SH-SY5Y (cell line): ENCODE data around the gene HIVEP3.

Source experiments
- GATA2 ChIP-seq: IDR thresholded peaks from 2 replicates; pipeline ENCODE4 v1.6.1; 2011; ENCODE audit warnings: mild to moderate bottlenecking, low read depth, low read length
- GATA3 ChIP-seq: IDR thresholded peaks from 2 replicates; pipeline ENCODE4 v1.6.1; 2011; ENCODE audit warnings: low read depth, mild to moderate bottlenecking, low read length, moderate library complexity

- no peak for TF ChIP-seq GATA2
- no peak for TF ChIP-seq GATA3
Observed at GRCh38 chr1:41539418-41539805, 379.3 kb downstream of the HIVEP3 start.
